GM12801 (cell line): Measurements from ENCODE around the gene NR1H4.

ENCODE experiments used
- TF ChIP-seq, protein P1 (sequence below): IDR thresholded peaks from one replicate; pipeline ENCODE4 v1.5.1; 2011; ENCODE audit warnings: control low read depth; ENCODE audit not compliant: insufficient read length; ENCODE audit errors: extremely low read depth

The NR1H4 gene

DNA sequence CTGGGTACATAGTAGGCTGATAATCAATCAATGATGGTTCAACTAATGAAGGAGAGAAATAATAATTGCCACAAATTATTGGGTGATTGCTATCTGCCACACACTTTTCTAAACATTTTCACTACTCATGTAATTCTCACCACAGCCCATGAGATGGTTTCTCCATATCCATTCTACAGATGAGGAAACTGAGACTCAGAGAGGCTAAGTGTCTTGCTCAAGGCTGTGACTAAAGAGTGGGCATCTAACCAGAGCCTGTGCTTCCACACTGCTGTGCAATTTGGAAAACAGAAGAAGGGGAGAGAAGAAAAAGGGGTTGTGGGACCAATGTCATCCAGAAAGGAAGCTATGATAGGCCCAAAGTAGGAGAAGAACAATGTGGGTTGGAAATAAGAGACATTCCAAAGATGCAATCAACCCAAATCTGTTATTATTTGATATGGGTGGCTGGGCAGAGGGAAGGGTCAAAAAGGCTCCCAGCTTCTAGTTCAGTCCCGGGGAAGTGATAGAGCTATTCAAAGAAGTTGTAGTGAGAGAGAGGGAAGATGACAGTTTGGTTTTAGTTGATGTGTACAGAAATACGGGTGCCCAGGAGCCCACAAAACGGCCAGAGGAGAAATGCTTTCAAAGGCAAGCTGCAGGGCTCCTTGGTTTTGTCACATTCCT is 483 bp upstream of the NR1H4 start:
- TF ChIP-seq, protein P1, sequence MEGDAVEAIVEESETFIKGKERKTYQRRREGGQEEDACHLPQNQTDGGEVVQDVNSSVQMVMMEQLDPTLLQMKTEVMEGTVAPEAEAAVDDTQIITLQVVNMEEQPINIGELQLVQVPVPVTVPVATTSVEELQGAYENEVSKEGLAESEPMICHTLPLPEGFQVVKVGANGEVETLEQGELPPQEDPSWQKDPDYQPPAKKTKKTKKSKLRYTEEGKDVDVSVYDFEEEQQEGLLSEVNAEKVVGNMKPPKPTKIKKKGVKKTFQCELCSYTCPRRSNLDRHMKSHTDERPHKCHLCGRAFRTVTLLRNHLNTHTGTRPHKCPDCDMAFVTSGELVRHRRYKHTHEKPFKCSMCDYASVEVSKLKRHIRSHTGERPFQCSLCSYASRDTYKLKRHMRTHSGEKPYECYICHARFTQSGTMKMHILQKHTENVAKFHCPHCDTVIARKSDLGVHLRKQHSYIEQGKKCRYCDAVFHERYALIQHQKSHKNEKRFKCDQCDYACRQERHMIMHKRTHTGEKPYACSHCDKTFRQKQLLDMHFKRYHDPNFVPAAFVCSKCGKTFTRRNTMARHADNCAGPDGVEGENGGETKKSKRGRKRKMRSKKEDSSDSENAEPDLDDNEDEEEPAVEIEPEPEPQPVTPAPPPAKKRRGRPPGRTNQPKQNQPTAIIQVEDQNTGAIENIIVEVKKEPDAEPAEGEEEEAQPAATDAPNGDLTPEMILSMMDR: no peak

DNA sequence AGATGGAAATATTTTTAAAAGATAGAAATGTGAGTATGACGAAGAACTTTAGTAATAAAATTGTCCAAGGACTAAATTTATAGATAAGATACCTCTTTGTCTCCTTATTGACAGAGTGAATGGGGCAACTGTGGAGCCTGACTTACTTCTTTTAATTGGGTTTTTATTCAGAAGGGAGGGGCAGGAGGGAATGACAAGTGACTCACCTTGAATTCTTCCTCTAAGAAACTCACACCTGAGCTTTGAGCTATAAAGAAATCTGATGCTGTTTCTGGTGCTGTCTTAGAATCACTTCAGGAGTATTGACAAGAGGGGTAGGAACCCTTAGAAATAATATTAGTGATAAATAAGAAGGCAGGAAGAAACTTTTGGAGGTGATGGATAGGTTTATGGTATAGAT is 951 bp downstream of the NR1H4 start:
- TF ChIP-seq, protein P1: no peak

DNA sequence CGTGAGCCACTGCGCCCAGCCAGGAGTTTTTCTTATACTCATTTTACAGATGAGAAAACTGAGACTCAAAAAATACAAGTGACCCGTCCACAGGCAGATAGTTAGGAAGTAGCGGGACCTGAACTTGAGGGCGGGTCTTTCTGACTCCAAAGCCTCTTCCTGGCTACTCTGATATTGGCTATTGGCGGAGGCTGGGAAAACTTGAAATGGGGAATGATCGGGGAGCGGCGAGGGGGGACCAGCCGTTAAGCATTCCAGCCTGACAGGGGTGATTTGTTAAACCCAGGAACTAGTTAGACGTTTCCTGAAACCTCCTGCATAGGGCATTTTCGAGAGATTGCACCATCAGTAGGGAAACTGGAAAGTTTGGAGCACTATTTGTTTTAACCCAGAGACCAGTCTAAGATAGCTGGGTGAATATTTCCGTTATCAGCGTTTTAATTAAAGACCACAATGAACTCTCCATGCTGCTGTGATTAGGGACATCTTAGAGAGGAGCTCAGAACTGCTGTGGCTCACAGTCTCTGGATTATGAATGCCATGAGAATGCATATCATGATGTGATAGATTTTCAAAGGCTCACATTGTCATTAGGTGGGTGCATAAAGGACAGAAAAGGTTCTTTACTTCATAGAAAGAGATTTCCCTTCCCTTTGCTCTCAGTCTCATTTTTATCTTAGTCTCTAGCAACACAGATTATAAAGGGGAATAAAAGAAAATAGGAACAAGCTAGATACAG is 2.5 kb downstream of the NR1H4 start:
- TF ChIP-seq, protein P1: no peak

- TF ChIP-seq, protein P1: no peak
Observed at GRCh38 chr12:100481021-100481420, 7.4 kb downstream of the NR1H4 start.

- TF ChIP-seq, protein P1: no peak
Observed at GRCh38 chr12:100484183-100484886, 10.7 kb downstream of the NR1H4 start.

DNA sequence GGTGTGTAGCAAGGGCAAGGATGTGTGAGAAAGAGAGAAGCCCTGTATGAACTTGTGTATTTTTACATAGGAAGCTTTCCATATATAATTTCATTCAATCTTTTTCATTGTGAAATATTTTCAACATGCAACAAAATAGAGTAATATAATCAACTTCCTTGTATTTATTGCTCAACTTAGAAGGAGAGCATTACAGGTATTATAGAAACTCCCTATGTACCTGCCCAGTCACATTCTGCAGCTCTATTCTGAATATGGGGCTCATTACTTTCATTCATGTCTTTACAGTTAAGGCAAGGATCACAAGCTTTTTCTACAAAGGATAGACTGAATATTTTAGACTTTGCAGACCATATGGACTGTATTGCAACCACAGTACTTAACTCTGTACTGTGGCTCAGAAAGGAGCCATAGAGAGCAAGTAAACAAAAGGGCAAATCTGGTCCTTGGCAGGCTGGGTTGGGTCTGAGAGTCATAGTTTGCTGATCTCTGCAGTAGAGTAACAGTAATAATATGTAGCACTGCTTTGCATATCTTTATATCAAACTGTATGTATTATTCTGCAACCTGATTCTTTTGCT is 11.3 kb downstream of the NR1H4 start:
- TF ChIP-seq, protein P1: no peak

- TF ChIP-seq, protein P1: no peak
Observed at GRCh38 chr12:100485983-100486382, 12.3 kb downstream of the NR1H4 start.
